ENCODE results near the gene KCNE3.

KCNE3 gene, protein sequence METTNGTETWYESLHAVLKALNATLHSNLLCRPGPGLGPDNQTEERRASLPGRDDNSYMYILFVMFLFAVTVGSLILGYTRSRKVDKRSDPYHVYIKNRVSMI

GRCh38 chr11:74466916-74467885 is at the start of gene KCNE3:
KCNE3 (minus strand) TSS chr11:74467549; CDS start chr11:74457563, 9,986 bp downstream.
- TF ChIP-seq, protein P1, sequence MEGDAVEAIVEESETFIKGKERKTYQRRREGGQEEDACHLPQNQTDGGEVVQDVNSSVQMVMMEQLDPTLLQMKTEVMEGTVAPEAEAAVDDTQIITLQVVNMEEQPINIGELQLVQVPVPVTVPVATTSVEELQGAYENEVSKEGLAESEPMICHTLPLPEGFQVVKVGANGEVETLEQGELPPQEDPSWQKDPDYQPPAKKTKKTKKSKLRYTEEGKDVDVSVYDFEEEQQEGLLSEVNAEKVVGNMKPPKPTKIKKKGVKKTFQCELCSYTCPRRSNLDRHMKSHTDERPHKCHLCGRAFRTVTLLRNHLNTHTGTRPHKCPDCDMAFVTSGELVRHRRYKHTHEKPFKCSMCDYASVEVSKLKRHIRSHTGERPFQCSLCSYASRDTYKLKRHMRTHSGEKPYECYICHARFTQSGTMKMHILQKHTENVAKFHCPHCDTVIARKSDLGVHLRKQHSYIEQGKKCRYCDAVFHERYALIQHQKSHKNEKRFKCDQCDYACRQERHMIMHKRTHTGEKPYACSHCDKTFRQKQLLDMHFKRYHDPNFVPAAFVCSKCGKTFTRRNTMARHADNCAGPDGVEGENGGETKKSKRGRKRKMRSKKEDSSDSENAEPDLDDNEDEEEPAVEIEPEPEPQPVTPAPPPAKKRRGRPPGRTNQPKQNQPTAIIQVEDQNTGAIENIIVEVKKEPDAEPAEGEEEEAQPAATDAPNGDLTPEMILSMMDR (conservative IDR thresholded peaks at IDR 0.05) = no peak
- TF ChIP-seq ZFX (IDR thresholded peaks at IDR 0.05) = no peak
- H3K27ac ChIP-seq = no peak within 1 kb of the TSS

DNA sequence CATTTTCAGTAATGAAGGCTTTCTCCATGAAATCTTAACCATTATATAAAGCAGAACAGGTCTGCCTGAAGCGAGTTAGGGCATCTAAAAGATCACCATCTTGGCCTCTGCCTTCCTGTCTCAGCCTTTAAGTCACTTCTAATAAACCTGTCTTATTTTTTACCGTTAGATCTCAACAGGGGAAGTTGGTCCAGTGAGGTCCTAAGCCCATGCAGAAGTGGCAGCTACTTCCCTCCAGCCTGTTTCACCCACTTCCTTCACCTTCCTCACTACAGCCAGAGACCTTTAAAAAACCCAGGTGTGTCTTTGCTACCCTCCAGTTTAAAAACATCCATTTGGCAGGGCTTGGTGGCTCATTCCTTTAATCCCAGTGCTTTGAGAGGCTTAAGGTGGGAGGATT is 40.2 kb upstream of the KCNE3 start:
- TF ChIP-seq ZFX (IDR thresholded peaks at IDR 0.05) = no peak
- TF ChIP-seq, protein P1 (conservative IDR thresholded peaks at IDR 0.05) = no peak

GRCh38 chr11:74506823-74507222 is 39.5 kb upstream of the KCNE3 start:
- H3K27ac ChIP-seq = no peak overlapping the region
- no peak for TF ChIP-seq ZFX (IDR thresholded peaks at IDR 0.05)
- TF ChIP-seq, protein P1 (conservative IDR thresholded peaks at IDR 0.05) = no peak

More for the DNA sequence above, 40.2 kb upstream of the KCNE3 start:
- H3K27ac ChIP-seq = no peak overlapping the region

GRCh38 chr11:74505911-74506310 is 38.6 kb upstream of the KCNE3 start:
- H3K27ac ChIP-seq = no peak overlapping the region
- TF ChIP-seq, protein P1 (conservative IDR thresholded peaks at IDR 0.05) = no peak
- TF ChIP-seq ZFX (IDR thresholded peaks at IDR 0.05) = no peak

DNA sequence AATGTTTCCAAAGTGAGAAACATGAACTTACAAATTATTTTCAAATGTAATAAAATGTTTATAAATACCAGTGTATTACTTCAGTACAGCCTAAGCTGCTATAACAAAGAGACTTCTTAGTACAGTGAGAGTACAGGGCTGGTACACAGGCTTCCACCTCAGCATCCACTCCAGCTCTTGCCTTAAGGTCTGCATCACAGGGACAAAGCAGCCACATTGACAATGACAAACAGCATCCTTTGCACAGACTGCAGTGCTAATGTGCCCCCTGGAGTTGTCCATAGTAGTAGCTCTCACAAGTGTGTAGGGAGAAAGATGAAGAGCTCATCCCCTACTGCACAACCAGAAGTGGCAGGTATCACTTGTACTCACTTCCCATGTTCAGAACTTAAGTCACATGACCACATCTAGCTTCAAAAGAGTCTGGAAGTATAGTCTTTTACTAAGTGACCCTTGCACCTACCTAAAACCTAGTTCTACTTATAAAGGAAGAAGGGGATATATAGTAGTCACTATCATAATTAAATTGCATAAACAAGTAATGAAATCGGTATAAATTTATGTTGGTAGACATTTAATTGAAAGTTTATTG is 36.8 kb upstream of the KCNE3 start:
- H3K27ac ChIP-seq = no peak overlapping the region
- TF ChIP-seq, protein P1 (conservative IDR thresholded peaks at IDR 0.05) = no peak
- TF ChIP-seq ZFX (IDR thresholded peaks at IDR 0.05) = no peak

- TF ChIP-seq ZFX (IDR thresholded peaks at IDR 0.05) = no peak
- TF ChIP-seq, protein P1 (conservative IDR thresholded peaks at IDR 0.05) = no peak
- H3K27ac ChIP-seq = no peak overlapping the region
Observed at GRCh38 chr11:74494916-74495315, 27.6 kb upstream of the KCNE3 start.

Measured in C4-2B (cell line).